PC-3 (cell line): ENCODE measurements around the gene ROR1. TPM values are rescaled to one million over a fixed set of nuclear protein-coding genes. Genes with fewer than 3 reads are reported as not detected.

Source experiments
- ATAC-seq: fragments of 200-7000 bp; cut with Tn5 transposase; 2 replicates; pipeline ENCODE4 v1.9.1; 2020; ENCODE audit warnings: mild to moderate bottlenecking, moderate library complexity
- BruUV-seq: library from RNA; stranded (reverse); fragments of 400-500 nt; replicated peaks from 2 replicates; lab custom pipeline; 2021; lab: Mats Ljungman, UMichigan
- CTCF ChIA-PET: fragments of 300-600 bp; sonication (Branson Sonifier 250); formaldehyde crosslinking; loops from one replicate; lab custom pipeline; 2022; ENCODE audit warnings: antibody characterized with exemption; lab: Charles Lee
- POLR2A ChIA-PET: fragments of 300-600 bp; sonication (Branson Sonifier 250); formaldehyde crosslinking; loops from one replicate; lab custom pipeline; 2022; ENCODE audit warnings: antibody characterized with exemption; ENCODE audit not compliant: unreplicated experiment; lab: Charles Lee
- DNase-seq: peaks from one replicate; pipeline ENCODE4 v3.0.0-alpha.2; 2015
- H2AFZ ChIP-seq: fragments of 300-600 bp; sonication (generic); 2 replicates; pipeline ENCODE4 v1.6.0; 2016; ENCODE audit warnings: antibody characterized with exemption, low read length
- H3F3A ChIP-seq: fragments of 300-600 bp; sonication (generic); one replicate; pipeline ENCODE4 v1.6.0; 2017; ENCODE audit warnings: antibody characterized with exemption, low read length, control low read depth, mild to moderate bottlenecking; ENCODE audit not compliant: unreplicated experiment
- H3K27ac ChIP-seq: fragments of 300-600 bp; sonication (generic); 2 replicates; pipeline ENCODE4 v1.5.1; 2016; ENCODE audit warnings: mild to moderate bottlenecking, low read length
- H3K27me3 ChIP-seq: fragments of 300-600 bp; sonication (generic); 2 replicates; pipeline ENCODE4 v1.6.1; 2016; ENCODE audit warnings: low read length, mixed read lengths
- H3K36me3 ChIP-seq: fragments of 300-600 bp; sonication (generic); 2 replicates; pipeline ENCODE4 v1.6.1; 2016; ENCODE audit warnings: low read depth, mixed run types, low read length, mixed read lengths
- H3K4me1 ChIP-seq: fragments of 300-600 bp; sonication (generic); 2 replicates; pipeline ENCODE4 v1.5.1; 2016; ENCODE audit warnings: low read length; ENCODE audit not compliant: insufficient read depth
- H3K4me2 ChIP-seq: fragments of 300-600 bp; sonication (generic); 2 replicates; pipeline ENCODE4 v1.6.0; 2016; ENCODE audit warnings: low read length
- H3K4me3 ChIP-seq: fragments of 300-600 bp; sonication (generic); 2 replicates; pipeline ENCODE4 v1.5.1; 2016; ENCODE audit warnings: mild to moderate bottlenecking, low read length, mixed read lengths
- H3K79me2 ChIP-seq: fragments of 300-600 bp; sonication (generic); 2 replicates; pipeline ENCODE4 v1.6.1; 2017; ENCODE audit warnings: low read length, mixed read lengths
- H3K9ac ChIP-seq: fragments of 300-600 bp; sonication (generic); 2 replicates; pipeline ENCODE4 v1.6.0; 2016; ENCODE audit warnings: mild to moderate bottlenecking, low read length
- H3K9me2 ChIP-seq: fragments of 300-600 bp; sonication (generic); replicated peaks from 2 replicates; pipeline ENCODE4 v1.6.1; 2016; ENCODE audit warnings: mixed run types, low read length, mixed read lengths
- H3K9me3 ChIP-seq: fragments of 300-600 bp; sonication (generic); 2 replicates; pipeline ENCODE4 v1.6.1; 2016; ENCODE audit warnings: low read length, mixed read lengths
- H4K20me1 ChIP-seq: fragments of 300-600 bp; sonication (generic); 2 replicates; pipeline ENCODE4 v1.6.1; 2016; ENCODE audit warnings: low read length, mixed read lengths
- EZH2 ChIP-seq: fragments of 300-600 bp; sonication (generic); IDR thresholded peaks from one replicate; pipeline ENCODE4 v1.6.1; 2017; ENCODE audit warnings: antibody characterized with exemption, mild to moderate bottlenecking, low read length; ENCODE audit not compliant: unreplicated experiment
- EZH2phosphoT487 ChIP-seq: fragments of 300-600 bp; sonication (generic); IDR thresholded peaks from 2 replicates; pipeline ENCODE4 v1.6.1; 2018; ENCODE audit warnings: mild to moderate bottlenecking, antibody characterized with exemption, low read length, borderline replicate concordance
- intact Hi-C: fragments of 100-400 bp; cut with micrococcal nuclease; formaldehyde crosslinking; loops from 2 replicates; pipeline ENCODE4 v1.9.0; 2023
- total RNA-seq: library from RNA; depleted of rRNA; stranded (reverse); fragments of >200 nt; gene quantifications from 2 replicates; pipeline ENCODE4 v1.2.3, GENCODE V29; 2014
- TF ChIP-seq, protein P1 (sequence below): fragments of 300-600 bp; sonication (generic); conservative IDR thresholded peaks from 2 replicates; pipeline ENCODE4 v1.5.1; 2017; ENCODE audit warnings: antibody characterized with exemption, low read depth, mild to moderate bottlenecking, low read length

The ROR1 gene
- total RNA-seq, 1 experiment from 2014 or later, result 16.5 TPM

DNA sequence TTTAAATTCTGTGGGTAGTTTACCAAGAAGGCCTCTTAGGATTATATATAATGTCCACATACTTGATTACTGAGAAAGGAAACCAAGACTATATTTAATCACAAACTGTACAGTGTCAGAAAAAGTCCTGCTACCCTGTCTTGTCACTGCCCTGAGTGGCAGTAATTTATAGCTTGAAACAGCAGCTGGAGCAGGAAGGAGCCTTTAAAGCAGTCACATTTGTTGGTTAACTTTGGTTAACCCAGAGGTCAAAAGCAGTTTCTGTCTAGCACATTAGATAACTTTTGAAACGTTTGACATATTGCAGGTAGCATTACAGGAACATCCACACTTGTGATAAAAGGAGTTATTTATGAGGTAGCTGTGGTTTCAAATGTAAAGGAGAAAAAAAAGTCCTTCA is 161.7 kb downstream of the ROR1 start:
- H3F3A ChIP-seq, result no peaks in the 10 kb centered on the region
- BruUV-seq, result no TSS peak
- ChIA-PET CTCF (interaction anchor here (0.7 to 2.0 kb wide), 4 partner anchors 71 to 311 kb away, joined by 3 to 12 read pairs (median 6); no protein-coding TSS in a partner anchor), POLR2A (no interaction called here)
- TF ChIP-seq, protein P1, sequence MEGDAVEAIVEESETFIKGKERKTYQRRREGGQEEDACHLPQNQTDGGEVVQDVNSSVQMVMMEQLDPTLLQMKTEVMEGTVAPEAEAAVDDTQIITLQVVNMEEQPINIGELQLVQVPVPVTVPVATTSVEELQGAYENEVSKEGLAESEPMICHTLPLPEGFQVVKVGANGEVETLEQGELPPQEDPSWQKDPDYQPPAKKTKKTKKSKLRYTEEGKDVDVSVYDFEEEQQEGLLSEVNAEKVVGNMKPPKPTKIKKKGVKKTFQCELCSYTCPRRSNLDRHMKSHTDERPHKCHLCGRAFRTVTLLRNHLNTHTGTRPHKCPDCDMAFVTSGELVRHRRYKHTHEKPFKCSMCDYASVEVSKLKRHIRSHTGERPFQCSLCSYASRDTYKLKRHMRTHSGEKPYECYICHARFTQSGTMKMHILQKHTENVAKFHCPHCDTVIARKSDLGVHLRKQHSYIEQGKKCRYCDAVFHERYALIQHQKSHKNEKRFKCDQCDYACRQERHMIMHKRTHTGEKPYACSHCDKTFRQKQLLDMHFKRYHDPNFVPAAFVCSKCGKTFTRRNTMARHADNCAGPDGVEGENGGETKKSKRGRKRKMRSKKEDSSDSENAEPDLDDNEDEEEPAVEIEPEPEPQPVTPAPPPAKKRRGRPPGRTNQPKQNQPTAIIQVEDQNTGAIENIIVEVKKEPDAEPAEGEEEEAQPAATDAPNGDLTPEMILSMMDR, result 0 out of 2 replicates have a peak, but pooled peaks have one; percentile 5
- no peak for TF ChIP-seq EZH2
- H3K9me2 ChIP-seq, result no peaks in the 10 kb centered on the region
- H3K4me1 ChIP-seq, result no peaks in the 10 kb centered on the region
- H4K20me1 ChIP-seq, result no peaks in the 10 kb centered on the region
- no peaks in the 10 kb centered on the region for H3K9me3 ChIP-seq
- intact Hi-C loops, result loop anchor here (1.0 kb wide), 2 partner anchors 202 to 308 kb away; no protein-coding TSS in a partner anchor
- no peak overlapping the region for H3K9ac ChIP-seq
- no peaks in the 10 kb centered on the region for H3K27me3 ChIP-seq
- H2AFZ ChIP-seq, result no peak overlapping the region
- H3K4me2 ChIP-seq, result no peak overlapping the region
- no peaks in the 10 kb centered on the region for H3K79me2 ChIP-seq
- DNase-seq (no peak), ATAC-seq (no peak)
- H3K36me3 ChIP-seq, result no peaks in the 10 kb centered on the region
- no peak overlapping the region for H3K4me3 ChIP-seq
- H3K27ac ChIP-seq, result no peak overlapping the region

DNA sequence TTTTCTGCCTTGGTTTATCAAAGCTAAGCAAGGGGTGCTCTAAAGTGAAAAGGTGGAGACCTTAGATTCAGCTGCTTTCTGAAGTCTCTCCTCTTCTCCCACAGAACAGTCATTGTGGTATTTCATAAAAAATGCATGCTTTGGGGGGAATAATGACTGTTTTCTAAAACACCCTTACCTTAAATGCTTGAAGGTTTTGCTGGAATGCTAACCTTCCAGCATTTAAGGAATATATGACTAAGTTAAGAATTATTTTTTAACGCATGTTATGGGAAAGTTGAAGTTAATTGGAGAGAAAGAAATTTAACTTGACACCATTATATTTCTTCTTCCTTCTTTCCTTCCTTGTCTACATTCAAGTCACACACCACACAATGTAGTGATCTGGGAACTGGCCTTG is 162.5 kb downstream of the ROR1 start:
- H3K27me3 ChIP-seq, result no peaks in the 10 kb centered on the region
- H3K9ac ChIP-seq, result no peak overlapping the region
- no peak overlapping the region for H2AFZ ChIP-seq
- no peak overlapping the region for H3K4me3 ChIP-seq
- no peaks in the 10 kb centered on the region for H3K9me2 ChIP-seq
- DNase-seq (no peak), ATAC-seq (no peak)
- no TSS peak for BruUV-seq
- no peaks in the 10 kb centered on the region for H3K4me1 ChIP-seq
- H4K20me1 ChIP-seq, result no peaks in the 10 kb centered on the region
- no peak overlapping the region for H3K27ac ChIP-seq
- H3K79me2 ChIP-seq, result no peaks in the 10 kb centered on the region
- H3F3A ChIP-seq, result no peaks in the 10 kb centered on the region
- no peaks in the 10 kb centered on the region for H3K9me3 ChIP-seq
- no peak overlapping the region for H3K4me2 ChIP-seq
- no peak for TF ChIP-seq EZH2phosphoT487
- TF ChIP-seq, protein P1, result no peak
- TF ChIP-seq EZH2, result no peak
- ChIA-PET CTCF (interaction anchor here (2.0 kb wide), 1 partner anchor 201 kb away, joined by 12 read pairs; no protein-coding TSS in a partner anchor), POLR2A (no interaction called here)
- intact Hi-C loops, result no loop called here
- H3K36me3 ChIP-seq, result no peaks in the 10 kb centered on the region

DNA sequence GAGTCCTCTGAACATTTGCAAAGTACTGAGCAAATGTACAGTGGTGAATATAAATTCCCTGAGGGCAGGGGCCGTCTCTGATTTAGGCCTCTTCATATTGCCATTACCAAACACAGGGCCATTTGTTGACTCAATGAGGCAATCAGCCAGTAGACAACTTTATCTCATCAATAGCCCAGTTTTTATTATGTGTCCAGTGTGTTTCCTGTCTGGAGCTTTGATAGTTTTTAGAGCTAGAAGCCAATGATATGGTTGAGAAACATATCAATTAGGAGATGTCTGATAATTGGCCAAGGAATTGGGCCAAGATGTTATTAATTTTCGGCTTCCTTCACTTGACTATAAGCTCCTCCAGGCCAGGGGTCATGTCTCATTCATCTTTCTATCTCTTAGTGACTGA is 163.0 kb downstream of the ROR1 start:
- CTCF ChIA-PET, result no interaction called here
- no peak overlapping the region for H2AFZ ChIP-seq
- no TSS peak for BruUV-seq
- intact Hi-C loops, result no loop called here
- TF ChIP-seq EZH2phosphoT487 (no peak), EZH2 (no peak)
- TF ChIP-seq, protein P1, result no peak
- no peak overlapping the region for H3K27ac ChIP-seq
- H3K79me2 ChIP-seq, result no peaks in the 10 kb centered on the region
- no peaks in the 10 kb centered on the region for H3K27me3 ChIP-seq
- H3K4me2 ChIP-seq, result no peak overlapping the region
- no peaks in the 10 kb centered on the region for H3K9me2 ChIP-seq
- POLR2A ChIA-PET, result no interaction called here
- no peak overlapping the region for H3K9ac ChIP-seq
- no peak for ATAC-seq
- H3K4me1 ChIP-seq, result no peaks in the 10 kb centered on the region
- DNase-seq, result no peak
- H4K20me1 ChIP-seq, result no peaks in the 10 kb centered on the region
- H3K36me3 ChIP-seq, result no peaks in the 10 kb centered on the region
- H3K9me3 ChIP-seq, result no peaks in the 10 kb centered on the region
- H3K4me3 ChIP-seq, result no peak overlapping the region
- no peaks in the 10 kb centered on the region for H3F3A ChIP-seq
